ENCODE results near the gene TRUB2.
A peak's percentile ranks its signal among the peaks of the same experiment; 100 is the strongest.

TRUB2 gene

GRCh38 chr9:128322404-128323211, at the start of gene TRUB2, which contains the start of gene COQ4:
Gene TRUB2 (minus strand): TSS chr9:128322447. CDS start chr9:128322408, 39 bp downstream.
Gene COQ4 (plus strand): TSS chr9:128322839. CDS start chr9:128322859, 20 bp downstream.
- peak; percentile 84 for DNase-seq (ENCODE audit: low read depth)

GRCh38 chr9:128371630-128372117, 49.4 kb upstream of the TRUB2 start:
- DNase-seq (ENCODE audit: low read depth), result no peak

- DNase-seq (ENCODE audit: low read depth), result peak; percentile 92
Observed at GRCh38 chr9:128370752-128371629, 48.7 kb upstream of the TRUB2 start, which contains the start of gene URM1. Gene URM1 (plus strand): TSS chr9:128371374. CDS start chr9:128371381, 7 bp downstream.

GRCh38 chr9:128370367-128370751, 48.1 kb upstream of the TRUB2 start:
- no peak for DNase-seq (ENCODE audit: low read depth)

GRCh38 chr9:128369024-128369706, 46.9 kb upstream of the TRUB2 start:
- DNase-seq (ENCODE audit: low read depth), result no peak

GRCh38 chr9:128365525-128365924, 43.3 kb upstream of the TRUB2 start:
- no peak for DNase-seq (ENCODE audit: low read depth)

- no peak for DNase-seq (ENCODE audit: low read depth)
Observed at GRCh38 chr9:128362774-128363173, 40.5 kb upstream of the TRUB2 start.

GRCh38 chr9:128361986-128362646, 39.9 kb upstream of the TRUB2 start:
- peak; percentile 45 for DNase-seq (ENCODE audit: low read depth)

- DNase-seq (ENCODE audit: low read depth), result no peak
Observed at GRCh38 chr9:128361296-128361985, 39.2 kb upstream of the TRUB2 start.

- DNase-seq (ENCODE audit: low read depth), result no peak
Observed at GRCh38 chr9:128360826-128361225, 38.6 kb upstream of the TRUB2 start.

GRCh38 chr9:128358861-128359260, 36.6 kb upstream of the TRUB2 start:
- DNase-seq (ENCODE audit: low read depth), result no peak

GRCh38 chr9:128358090-128358489, 35.8 kb upstream of the TRUB2 start:
- DNase-seq (ENCODE audit: low read depth), result no peak

- no peak for DNase-seq (ENCODE audit: low read depth)
Observed at GRCh38 chr9:128355451-128355850, 33.2 kb upstream of the TRUB2 start.

- DNase-seq (ENCODE audit: low read depth), result no peak
Observed at GRCh38 chr9:128349772-128350171, 27.5 kb upstream of the TRUB2 start.

GRCh38 chr9:128349125-128349524, 26.9 kb upstream of the TRUB2 start:
- no peak for DNase-seq (ENCODE audit: low read depth)

- DNase-seq (ENCODE audit: low read depth), result no peak
Observed at GRCh38 chr9:128344931-128345605, 22.8 kb upstream of the TRUB2 start.

- DNase-seq (ENCODE audit: low read depth), result no peak
Observed at GRCh38 chr9:128343855-128344254, 21.6 kb upstream of the TRUB2 start.

GRCh38 chr9:128342971-128343680, 20.9 kb upstream of the TRUB2 start:
- no peak for DNase-seq (ENCODE audit: low read depth)

GRCh38 chr9:128341435-128341849, 19.2 kb upstream of the TRUB2 start:
- DNase-seq (ENCODE audit: low read depth), result peak; percentile 38
